HG03432 (cell line): ENCODE measurements around the gene GGT6.

ENCODE experiments used
- ATAC-seq: cut with Tn5 transposase; IDR thresholded peaks from one replicate; pipeline ENCODE4 v1.9.1; 2021; ENCODE audit warnings: mild to moderate bottlenecking, moderate library complexity; ENCODE audit not compliant: unreplicated experiment

GGT6 gene

DNA sequence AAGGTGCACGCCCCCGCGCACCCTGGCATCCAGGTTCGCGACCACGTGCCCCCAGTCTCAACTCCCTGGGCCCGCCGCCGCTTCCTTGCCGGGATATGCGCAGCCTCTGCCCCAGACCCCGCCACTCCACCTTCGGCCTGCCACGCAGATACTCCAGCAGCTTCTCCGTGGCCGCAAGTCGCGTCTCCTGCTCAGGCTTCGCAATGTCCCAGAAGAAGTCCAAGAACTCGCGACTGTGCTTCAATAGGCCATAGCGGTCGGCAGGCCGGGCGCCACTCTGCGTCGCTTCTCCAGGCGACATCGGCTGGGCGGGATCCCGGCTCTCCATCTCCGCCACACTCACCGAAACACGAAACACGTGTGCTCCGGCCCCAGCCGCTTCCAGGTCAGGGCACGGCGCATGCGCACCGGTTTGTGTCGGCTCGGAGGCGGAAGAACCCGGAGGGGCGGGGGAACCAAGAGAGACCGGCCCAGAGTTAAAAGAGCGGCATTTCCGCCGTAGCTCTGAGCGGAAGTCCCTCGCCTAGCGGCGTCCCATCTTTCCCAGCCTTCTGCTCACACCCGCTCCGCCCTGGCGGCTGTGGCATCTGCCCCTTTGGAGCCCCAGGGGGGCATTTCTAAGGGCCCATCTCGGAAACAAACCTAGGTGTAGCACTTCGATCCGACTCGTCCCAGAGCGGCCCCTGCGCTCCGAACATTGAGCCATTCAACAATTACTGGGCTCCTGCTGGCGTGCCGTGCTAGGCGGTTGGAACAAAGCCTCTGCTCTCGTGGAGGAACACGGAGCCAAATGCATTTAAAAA is 5.2 kb downstream of the GGT6 start, which contains the start of gene MYBBP1A:
Gene MYBBP1A, minus strand, starts transcription at position 388 of the 803 bp plus-strand sequence. Its CDS starts 60 bp downstream, at position 328.
- peak; percentile 82 for ATAC-seq

DNA sequence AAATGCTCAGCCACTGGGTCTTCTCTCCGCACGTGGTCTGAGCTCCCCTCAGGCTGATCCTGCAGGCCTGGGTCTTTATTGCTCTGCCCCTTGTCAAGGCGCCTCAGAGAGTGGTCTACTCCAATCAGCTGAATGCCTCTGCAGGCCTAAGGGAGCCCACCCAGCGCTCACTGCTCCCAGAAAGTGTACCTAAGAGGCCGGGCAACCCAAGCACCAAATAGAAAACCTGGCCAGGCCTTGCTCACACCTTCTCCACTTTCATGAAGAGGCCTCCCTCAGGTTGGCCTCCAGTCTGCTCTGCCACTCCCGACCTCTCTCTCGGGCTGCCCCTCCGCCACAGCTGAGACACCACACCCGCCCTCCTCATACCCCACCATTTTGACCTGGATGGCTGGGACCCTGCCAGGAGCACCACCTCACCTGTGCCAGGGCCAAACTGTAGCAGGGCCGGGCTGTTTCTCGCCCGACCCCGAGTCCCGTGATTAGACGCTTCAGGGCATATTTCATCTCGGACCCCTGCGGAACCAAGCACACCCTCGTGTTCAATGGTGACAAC is 5.9 kb downstream of the GGT6 start:
- ATAC-seq, result no peak

DNA sequence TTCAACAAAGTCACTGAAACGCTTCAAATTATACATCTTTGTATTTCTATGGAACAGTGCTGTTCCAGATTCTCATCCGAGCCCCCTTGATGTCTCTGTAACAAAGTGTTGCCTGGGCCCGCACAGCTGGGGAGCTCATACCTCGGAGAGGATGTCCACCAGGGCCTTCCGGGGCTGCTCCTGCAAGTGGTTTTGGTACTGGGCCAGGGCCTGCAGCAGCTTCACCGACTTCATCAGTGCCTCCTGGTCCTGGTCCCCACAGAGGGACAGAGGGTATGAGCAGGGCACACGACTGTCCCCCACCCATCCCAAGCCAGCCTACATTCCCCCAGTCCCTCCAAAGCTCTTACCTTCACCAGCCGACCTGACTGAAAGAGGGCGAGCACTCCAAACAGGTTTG is 6.7 kb downstream of the GGT6 start:
- no peak for ATAC-seq

DNA sequence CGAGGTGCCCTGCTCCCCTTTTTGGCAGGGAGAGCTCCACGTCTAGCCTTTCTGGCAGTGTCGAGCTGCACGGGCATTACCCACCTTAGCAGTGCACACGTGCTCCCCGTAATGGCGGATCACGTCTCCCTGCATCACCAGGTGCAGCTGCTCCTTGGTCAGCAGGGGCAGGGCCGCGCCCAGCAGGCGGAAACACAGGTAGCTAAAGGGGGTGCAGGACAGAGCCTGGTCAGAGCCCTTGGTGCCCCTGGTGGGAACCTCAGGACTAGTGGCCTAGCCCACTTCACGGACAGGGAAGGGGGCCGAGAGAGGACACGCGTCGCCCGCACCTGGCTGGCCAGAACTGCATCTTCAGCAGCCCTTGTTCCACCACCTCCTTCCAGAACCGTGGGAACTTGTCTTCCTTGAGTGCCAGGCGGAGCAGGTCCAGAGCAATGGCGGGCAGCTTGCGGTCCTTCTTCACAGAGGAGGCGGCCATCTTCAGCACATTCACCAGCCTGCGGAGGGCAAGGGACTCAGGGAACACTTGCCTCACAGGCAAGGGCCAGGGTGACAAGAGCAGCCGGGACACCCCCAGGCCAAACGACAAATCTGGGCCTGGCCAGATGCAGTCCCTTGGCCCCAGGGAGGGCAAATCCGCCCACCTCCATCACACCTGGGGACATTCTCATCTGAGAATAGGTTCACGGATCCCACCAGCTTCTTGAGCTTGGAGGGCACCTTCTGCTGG is 8.4 kb downstream of the GGT6 start:
- ATAC-seq, result no peak

DNA sequence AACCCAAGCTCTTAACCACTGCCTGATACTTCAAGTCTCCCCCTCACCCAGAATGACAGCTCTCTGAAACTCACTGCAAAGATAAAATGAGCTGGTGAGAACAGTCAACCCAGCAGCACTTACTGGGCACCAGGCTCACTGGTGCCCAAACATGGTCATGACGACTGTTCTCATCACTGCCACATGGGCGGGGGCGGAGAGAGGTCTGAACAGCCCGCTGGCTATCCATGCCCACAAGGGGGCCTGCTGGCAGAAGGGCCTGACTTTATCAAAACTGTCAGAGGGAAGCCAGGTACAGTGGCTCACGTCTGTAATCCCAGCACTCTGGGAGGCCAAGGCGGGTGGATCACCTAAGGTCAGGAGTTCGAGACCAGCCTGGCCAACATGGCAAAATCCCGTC is 9.2 kb downstream of the GGT6 start:
- ATAC-seq, result no peak

DNA sequence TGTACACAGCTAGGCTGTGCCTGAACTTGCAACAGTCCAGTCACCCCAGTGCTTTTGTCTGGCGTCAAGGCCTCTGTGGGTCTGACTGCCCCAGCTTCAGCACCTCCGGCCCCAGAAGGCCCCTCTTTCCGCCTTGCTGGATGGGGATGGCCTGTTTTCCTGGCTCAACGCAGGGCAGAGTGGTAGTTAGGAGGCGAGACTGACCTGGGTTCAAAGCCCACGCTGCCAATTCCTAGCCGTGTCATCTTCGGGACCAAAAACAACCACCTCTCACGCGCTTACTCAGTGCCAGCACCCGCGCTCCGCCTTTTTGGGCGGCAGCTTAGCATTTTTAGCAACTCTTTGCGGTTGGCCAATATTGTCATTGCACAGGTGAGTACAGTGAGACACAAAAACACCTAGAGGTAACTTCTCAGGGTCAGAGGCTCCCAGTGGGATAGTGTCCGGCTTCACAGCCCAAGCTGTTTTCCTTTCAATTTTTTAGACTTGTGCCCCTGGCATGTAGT is 9.8 kb downstream of the GGT6 start:
- ATAC-seq, result no peak

DNA sequence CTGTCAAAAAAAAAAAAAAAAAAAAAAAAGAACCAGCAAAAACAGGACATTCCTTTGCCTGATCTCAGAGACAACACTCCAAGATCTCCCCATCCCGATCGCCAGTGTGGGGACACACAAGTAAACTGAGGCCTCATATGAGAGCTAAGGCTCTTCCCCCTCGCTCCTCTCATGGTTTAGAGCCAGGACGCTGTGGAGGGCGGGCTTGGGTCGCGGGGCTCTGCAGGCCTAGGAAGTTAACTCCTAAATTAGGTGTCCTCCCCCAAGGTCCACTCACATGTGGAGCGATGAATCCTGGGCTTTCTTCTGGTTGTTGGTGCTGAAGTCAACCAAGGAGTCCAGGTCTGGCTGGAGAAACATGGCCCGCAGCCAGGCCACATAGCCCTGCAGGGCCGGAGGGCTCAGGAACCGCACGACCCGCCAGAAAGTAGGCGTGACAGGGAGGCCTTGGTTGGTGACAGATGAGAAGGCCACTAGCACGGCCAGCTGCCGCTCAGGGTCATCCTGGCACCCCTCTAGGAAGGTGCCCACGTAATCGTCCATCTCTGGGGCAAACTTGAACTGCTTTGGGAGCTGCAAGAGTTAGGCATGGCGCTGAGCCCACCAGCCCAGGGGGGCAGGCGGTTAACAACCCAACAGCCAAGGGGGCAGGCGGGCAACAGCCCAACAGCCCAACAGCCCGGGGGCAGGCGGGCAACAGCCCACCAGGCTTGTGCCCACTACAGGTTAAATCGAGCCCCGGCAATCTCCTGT is 10.4 kb downstream of the GGT6 start:
- no peak for ATAC-seq

DNA sequence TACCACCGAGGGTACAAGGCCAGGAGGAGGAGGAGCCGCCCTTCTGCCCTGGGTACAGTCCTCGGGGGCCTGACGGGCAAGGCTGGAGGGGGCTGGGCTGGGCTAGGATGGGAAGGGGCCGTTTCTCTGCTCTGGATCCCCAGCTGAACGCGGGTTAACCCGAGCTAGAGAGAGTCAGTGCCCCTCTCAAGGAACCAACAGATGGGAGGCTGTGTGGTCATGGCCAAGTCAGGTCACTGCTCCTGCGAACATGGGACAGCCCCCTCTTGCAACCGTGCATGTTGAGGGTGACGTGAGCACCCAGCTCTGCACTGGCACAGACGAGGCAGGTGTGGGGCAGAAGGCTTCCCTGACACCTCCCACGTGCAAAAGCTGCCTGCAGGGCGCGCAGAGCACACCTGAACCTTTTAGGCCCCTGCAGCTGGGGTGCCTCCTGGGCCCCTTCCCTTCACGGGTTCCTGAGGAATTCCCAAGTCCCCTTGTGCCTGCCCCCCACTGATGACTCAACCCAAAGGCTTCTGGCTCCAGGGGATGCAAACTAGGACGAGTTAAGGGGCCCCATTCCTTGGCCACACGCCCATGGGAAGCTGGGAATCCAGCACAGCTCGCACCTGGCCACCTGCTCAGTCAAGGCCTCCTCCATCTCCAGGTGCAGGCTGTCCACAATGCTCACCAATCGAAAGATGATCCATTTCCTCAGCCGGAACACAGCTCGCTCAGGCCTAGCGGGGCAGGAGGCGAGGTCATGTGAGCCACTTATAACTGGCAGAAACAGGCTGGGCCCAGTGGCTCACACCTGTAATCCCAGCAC is 11.5 kb downstream of the GGT6 start:
- no peak for ATAC-seq

DNA sequence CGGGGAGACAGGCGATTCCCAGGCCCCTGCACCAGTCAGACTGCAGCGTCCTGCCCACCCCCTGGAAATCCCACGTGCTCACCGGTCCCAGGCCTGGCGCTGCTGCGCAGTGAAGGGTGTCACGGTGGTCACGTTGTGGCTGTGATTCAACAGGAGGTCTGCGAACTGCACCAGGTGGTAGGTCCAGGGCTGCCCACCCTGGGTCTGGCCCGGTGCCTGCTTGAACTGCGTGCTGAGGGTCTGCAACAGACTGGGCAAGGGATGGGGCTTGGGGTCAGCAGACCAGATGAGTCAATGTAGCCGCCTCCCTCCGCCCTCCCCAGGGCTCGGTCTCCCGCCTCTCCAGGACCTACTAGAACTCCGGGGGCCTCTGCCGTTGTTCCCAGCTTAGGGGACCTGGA is 12.3 kb downstream of the GGT6 start:
- no peak for ATAC-seq

DNA sequence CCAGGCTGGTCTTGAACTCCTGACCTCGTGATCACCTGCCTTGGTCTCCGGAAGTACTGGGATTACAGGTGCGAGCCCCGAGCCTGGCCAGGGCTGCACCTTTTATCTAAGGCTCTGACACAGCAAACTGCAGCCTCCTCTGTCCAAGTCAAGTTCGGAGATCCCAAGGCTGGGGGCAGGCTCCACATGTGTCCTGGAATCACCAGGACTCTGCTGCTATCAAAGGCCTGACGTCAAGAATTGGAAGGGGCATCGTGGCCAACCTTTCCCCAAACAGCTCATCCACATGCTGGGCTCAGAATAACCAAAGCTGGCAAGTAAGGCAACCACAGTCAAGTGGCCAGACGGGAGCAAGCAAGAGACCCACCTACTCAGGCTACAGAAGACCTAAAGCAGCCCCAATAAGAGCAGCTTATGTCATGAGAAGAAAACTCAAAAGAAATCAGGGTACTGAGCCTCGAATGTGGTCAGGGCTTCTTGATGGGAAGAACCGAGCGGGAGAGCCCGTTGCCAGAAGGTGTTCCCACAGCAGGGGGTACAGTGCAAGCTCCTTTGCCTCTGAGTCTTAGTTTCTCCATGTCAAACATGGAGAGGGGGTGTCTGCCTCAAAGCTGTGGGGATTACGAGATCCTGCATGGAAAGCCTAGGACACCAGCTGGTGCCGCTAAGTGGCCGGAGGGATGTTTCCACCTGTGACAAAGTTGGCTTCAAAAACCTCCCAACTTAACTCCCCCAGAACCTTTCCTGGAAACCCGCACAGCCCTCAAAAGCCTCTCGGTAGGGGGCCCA is 13.1 kb downstream of the GGT6 start:
- ATAC-seq, result no peak

DNA sequence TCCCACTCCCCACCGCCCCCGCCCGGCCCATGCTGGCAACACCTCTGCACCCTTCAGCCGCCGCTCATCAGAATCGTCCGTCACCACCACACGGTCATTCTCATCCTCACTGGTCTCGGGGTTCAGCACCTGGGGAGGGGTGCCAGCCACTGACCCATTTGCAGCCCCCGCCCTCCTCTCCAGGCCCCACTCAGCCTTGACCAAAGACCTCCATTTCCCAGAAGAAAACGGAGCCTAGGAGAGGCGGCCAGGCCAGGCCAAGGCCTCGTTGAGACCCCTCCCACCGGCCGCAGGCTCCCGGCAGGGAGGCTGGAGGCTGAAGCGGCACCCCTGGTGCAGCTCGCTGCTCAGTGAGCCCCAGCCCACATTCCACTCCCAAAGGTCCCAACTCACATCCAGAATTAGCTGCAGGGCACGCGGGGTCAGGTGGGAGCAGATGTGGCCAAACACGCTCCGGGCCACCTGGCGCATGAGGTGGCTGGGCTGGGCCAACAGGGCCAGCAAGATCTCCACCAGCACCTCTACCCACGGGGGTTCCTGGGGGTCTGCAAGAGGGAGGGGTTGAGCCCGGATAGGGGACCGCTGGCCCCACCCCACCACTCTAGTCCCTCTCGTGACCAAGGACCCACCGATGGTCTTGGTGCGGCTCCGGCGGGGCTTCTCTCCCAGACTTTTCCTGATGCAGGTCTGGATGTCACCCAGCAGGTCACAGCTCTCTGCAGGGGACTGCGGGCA is 15.0 kb downstream of the GGT6 start:
- no peak for ATAC-seq

DNA sequence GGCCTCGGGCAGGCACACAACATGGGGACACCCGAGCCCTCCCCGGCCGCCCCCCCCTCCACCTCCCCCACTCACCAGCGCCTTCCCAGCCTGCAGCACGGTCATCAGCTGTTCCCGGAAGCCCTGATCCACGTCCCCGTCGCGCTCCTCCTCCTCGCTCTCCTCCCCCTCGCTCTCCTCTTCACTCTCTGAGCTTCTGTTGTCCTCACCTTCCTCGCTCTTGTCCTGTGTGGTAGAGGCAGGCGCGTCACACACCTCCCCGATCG is 15.5 kb downstream of the GGT6 start:
- no peak for ATAC-seq

DNA sequence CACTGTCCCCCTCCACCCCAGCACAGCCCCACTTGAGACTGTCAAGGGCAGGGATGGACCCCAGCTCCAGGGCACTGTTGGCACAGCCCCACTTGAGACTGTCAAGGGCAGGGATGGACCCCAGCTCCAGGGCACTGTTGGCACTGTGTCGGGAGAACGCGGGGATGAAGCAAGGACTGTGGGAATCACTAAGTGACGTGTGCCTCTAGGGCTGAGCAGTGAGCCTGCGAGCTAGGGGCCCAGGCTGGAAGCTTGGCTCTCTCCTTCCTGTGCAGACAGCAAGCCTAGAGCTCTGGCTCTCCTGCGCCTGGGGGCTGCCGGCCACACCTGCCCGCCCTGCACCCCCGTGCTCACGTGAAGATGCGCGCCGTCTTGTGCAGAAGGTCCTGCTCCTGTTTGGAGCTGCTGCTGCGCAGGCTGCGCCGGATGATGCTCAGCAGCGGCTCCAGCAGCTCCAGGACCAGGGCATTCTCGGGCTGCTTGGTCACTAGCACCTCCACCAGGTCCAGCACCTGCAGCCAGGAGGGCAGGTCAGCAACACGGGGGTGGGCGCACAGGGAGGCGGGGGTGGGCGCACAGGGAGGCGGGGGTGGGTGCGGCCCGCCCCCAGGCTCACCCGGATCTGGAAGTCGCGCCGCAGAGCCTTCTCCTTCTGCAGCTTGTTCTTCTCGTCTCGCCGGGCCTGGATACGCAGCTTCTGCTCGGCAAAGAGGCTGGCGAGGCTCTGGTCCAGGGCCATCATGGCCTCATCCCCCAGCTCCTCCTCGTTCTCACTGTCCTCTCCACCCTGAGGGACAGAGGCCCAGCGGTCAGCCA is 16.0 kb downstream of the GGT6 start:
- ATAC-seq, result no peak

DNA sequence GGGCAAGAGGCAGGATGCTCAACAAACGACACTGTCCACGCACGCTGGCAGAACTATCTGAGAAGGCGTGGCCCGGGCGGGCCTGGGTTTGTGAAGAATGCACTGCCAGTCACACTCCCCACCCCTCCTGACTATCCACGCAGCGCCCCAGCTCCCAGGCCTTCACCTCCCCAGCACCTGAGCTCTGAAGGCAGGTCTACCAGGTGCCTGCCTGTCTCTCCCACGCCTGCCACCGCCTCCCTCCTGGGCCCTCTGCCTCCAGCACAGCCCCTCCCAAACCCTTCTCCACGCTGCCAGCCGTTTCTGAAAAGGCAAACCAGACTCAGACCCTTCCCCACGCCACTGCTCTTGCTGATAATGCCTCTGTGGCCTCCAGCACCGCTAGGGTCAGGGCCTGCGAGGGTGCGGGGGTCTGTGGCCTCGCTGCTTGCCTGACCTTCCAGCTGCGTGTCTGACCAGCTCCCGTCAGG is 16.8 kb downstream of the GGT6 start:
- ATAC-seq, result no peak

DNA sequence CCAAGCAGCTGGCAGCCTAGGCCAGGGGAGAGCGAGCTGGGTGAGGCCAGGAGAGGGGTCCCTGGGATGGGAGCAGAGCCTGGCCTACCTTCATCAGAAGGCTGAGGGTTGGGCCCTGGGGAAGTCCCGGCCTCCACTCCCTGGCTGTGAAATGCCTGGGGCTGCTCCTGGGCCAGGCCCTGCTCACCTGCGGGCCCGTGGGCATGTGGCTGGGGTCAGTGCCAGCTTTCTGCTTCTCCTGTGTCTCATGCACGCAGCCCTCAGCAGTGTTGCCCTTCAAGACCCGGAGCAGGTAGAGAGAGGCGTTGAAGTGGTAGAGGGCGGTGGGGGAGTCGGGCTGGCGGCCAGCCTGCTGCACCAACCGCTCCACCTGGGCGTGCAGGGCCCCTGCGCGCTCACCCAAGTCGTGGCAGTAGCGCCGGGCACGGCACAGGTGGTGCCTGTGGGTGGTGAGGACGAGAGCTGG is 17.6 kb downstream of the GGT6 start:
- no peak for ATAC-seq

DNA sequence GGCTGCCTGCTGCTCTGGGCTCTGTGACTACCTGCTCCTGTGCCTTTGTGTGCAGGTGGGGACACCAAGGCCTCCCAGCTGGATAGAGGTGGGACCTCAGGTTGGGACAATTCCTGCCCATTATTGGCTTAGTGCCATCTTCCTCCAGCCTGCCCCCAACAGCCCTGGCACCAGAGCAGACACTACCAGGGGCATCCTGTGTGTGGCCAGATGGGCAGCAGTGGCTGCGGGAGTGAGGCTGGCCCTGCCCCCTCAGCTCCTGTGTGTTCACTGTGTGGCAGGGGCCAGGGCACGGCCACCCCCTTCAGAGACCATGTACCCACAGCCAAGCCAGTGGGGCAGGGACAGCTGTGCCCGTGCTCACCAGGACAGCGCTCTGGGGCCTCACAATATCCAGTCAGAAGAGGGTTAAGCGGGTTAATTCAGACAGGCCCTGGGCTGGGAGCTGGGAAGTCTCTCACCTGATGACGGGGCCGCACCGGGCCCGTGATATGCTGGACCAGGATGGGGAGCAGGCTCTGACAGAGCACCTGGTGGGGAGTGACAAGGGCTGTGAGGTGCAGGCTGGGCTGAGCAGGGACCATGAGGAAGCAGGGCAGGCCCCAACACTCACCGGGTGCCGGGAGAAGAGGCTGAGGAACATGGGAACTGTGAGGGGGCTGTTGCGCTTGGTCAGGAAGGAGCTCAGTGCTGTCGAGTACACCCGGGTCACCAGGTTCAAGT is 18.2 kb downstream of the GGT6 start:
- no peak for ATAC-seq

DNA sequence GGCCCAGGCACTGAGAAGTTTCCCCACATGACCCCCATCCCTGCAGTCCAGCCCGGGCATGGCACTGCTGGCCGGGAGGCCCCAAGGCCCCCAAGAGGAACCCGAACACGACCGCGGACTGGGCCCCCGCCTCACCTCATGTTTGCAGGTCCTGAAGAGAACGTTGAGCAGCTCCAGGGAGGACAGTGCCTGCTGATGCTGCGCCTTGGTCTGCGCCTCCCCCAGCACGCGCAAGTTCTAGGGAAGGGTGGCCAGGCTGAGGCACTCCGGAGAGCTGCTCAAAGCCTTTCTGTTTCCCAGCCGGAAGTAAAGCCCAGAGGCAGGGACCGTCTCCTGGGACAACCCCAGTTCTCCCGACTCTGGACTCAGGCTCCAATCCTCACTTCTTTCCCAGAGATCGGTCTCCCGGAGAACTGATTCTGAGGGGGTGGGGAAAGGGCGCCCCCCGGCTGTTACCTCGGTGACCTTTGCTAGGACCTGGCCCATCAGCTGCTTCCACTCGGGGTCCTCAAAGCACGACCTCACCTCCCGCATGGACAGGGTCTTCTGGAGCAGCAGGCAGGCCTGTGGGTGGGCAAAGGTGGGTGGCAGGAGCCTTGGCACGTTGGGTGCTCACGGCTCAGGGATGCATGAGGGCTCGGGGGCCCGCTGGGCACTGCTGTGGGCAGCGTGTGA is 18.9 kb downstream of the GGT6 start:
- ATAC-seq, result no peak
